A549 (cell line): ENCODE data around the gene HCN3. TPM values are rescaled to one million over a fixed set of nuclear protein-coding genes. Genes with fewer than 3 reads are reported as not detected.
"Not testable (repeated sequence)": the region's sequence is repeated elsewhere in the genome, so short reads cannot be mapped to it uniquely, and the experiment has no call there.

Source experiments
- ATAC-seq, 2 experiments: fragments of 200-7000 bp in 1 of 2; fragments of >200 bp in 1 of 2; cut with Nextera tagmentation in 1 of 2; cut with Tn5 transposase in 1 of 2; 3 replicates each; pipeline versions ENCODE4 v1.8.0 to v1.9.1; 2018 to 2020; ENCODE audit warnings: mild to moderate bottlenecking in 1 of 2, moderate library complexity in 1 of 2
- CTCF ChIA-PET: fragments of 300-600 bp; sonication (Branson Sonifier 250); formaldehyde crosslinking; extraction: SDS; loops from one replicate; lab custom pipeline; 2021; ENCODE audit warnings: antibody characterized with exemption, inconsistent platforms; lab: Yijun Ruan, JAX
- POLR2A ChIA-PET: fragments of 350-600 bp; formaldehyde crosslinking; extraction: SDS; loops from one replicate; lab custom pipeline; 2021; ENCODE audit warnings: antibody characterized with exemption, inconsistent platforms; lab: Yijun Ruan, JAX
- DNase-seq, 2 experiments: peaks; one replicate each; pipeline versions ENCODE4 v3.0.0 to v3.0.0-alpha.2; 2011 to 2016; ENCODE audit warnings: low read depth in 1 of 2, low spot score in 1 of 2
- FAIRE-seq: peaks from 2 replicates; lab custom pipeline; 2011; peaks lifted over from hg19 to GRCh38; lab: Jason Lieb, UNC
- H3K27ac ChIP-seq, 2 experiments: fragments of >200 bp; sonication (Bioruptor Twin); formaldehyde crosslinking; 3 replicates each; pipeline ENCODE4 v1.5.1; 2016 to 2017
- H3K4me1 ChIP-seq: fragments of >200 bp; sonication (Bioruptor Twin); formaldehyde crosslinking; 3 replicates; pipeline ENCODE4 v1.6.1; 2016
- H3K4me2 ChIP-seq: fragments of >200 bp; sonication (Bioruptor Twin); formaldehyde crosslinking; 3 replicates; pipeline ENCODE4 v1.6.1; 2016
- H3K4me3 ChIP-seq: fragments of >200 bp; sonication (Bioruptor Twin); formaldehyde crosslinking; 3 replicates; pipeline ENCODE4 v1.5.1; 2016
- H3K9me3 ChIP-seq: fragments of >200 bp; sonication (Bioruptor Twin); formaldehyde crosslinking; 3 replicates; pipeline ENCODE4 v1.6.1; 2016
- CBX8 ChIP-seq: fragments of 200-600 bp; sonication (generic); IDR thresholded peaks from 2 replicates; pipeline ENCODE4 v1.6.1; 2016
- FOXS1 ChIP-seq: fragments of 250-450 bp; sonication (Bioruptor Pico); IDR thresholded peaks from 2 replicates; pipeline ENCODE4 v1.5.0; 2020; ENCODE audit warnings: mild to moderate bottlenecking, moderate library complexity
- HOXA7 ChIP-seq: fragments of 250-450 bp; sonication (Bioruptor Pico); IDR thresholded peaks from 2 replicates; pipeline ENCODE4 v1.5.0; 2020; ENCODE audit warnings: mild to moderate bottlenecking, moderate library complexity
- HOXB13 ChIP-seq: fragments of 250-450 bp; sonication (Bioruptor Pico); IDR thresholded peaks from 2 replicates; pipeline ENCODE4 v1.5.0; 2020; ENCODE audit warnings: low read depth, mild to moderate bottlenecking, moderate library complexity
- HOXB5 ChIP-seq: fragments of 250-450 bp; sonication (Bioruptor Pico); IDR thresholded peaks from 2 replicates; pipeline ENCODE4 v1.5.0; 2020; ENCODE audit warnings: mild to moderate bottlenecking, moderate library complexity
- JUN ChIP-seq, 2 experiments: fragments of >200 bp; sonication (Bioruptor Twin); formaldehyde crosslinking; IDR thresholded peaks; 2 replicates in 1 of 2; 3 replicates in 1 of 2; pipeline ENCODE4 v1.6.1; 2016 to 2017
- JUNB ChIP-seq: fragments of >200 bp; sonication (Bioruptor Twin); formaldehyde crosslinking; IDR thresholded peaks from 2 replicates; pipeline ENCODE4 v1.6.1; 2016
- POLR2A ChIP-seq: IDR thresholded peaks from 2 replicates; pipeline ENCODE4 v1.6.1; 2012; ENCODE audit warnings: mild to moderate bottlenecking, low read length
- SREBF2 ChIP-seq: fragments of 450-650 bp; IDR thresholded peaks from 2 replicates; pipeline ENCODE4 v1.6.1; 2014; ENCODE audit warnings: mild to moderate bottlenecking, moderate library complexity
- ZNF302 ChIP-seq: fragments of 250-450 bp; sonication (Bioruptor Pico); IDR thresholded peaks from 2 replicates; pipeline ENCODE4 v1.9.0; 2021; ENCODE audit warnings: inconsistent platforms, mild to moderate bottlenecking, moderate library complexity
- WGBS: methylation state at CpG from one replicate; pipeline ENCODE4 v1.1.6; 2017; ENCODE audit errors: missing lambda C conversion rate; 5-methylcytosine and 5-hydroxymethylcytosine counted together
- polyA plus RNA-seq, 4 experiments: library from polyadenylated mRNA; depleted of rRNA in 3 of 4; stranded (reverse); fragments of >200 nt; fragmentation: RNase III in 1 of 4; extraction: RNeasy Plus Mini Kit Qiagen cat#74134 plus additional on column Dnase treatment in 1 of 4; gene quantifications; 2 replicates in 3 of 4; 3 replicates in 1 of 4; pipeline ENCODE4 v1.2.3, GENCODE V29; 2011 to 2017
- TF ChIP-seq, protein P1 (sequence below): fragments of >200 bp; sonication (Bioruptor Twin); formaldehyde crosslinking; IDR thresholded peaks from 3 replicates; pipeline ENCODE4 v1.6.1; 2016
- TF ChIP-seq, protein P2 (sequence below): fragments of >200 bp; sonication (Bioruptor Twin); formaldehyde crosslinking; IDR thresholded peaks from 3 replicates; pipeline ENCODE4 v1.5.1; 2016
- TF ChIP-seq, protein P3 (sequence below): IDR thresholded peaks from 2 replicates; pipeline ENCODE4 v1.6.1; 2012
- TF ChIP-seq, protein P4 (sequence below): fragments of >200 bp; sonication (Bioruptor Twin); formaldehyde crosslinking; IDR thresholded peaks from 2 replicates; pipeline ENCODE4 v1.6.1; 2016

The HCN3 gene
- polyA plus RNA-seq, 2 of the 4 experiments (the other 2 are of a cell fraction), result 4.1 to 8.1 TPM

DNA sequence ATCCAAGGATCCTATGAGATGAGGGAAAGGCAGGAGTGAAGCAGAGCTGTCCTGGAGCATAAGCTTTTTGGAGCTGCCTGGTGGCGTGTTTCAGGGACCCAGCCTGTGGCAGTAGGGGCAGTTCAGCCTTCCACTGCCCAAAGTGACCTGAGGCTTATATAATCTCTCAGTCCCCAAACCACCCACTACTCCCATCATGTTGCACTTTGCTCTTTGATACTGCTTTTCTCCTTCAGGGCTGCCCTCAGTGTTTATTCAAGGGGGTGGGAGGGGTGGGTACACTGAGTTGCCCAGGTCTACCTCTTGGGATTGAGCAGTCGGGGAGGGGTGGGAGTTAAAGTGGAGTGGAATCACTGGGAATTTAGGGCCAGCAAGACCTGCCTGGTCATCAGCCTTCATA is 9.3 kb downstream of the HCN3 start:
- no peak for FAIRE-seq
- ATAC-seq, result no peak
- Histone ChIP-seq H3K4me2 (no peak overlapping the region), H3K4me3 (no peak overlapping the region), H3K9me3 (no peaks in the 10 kb centered on the region)
- WGBS, result 90% methylated on average over 2 of the region's 2 CpGs
- TF ChIP-seq SREBF2, result no peak
- TF ChIP-seq, all 56 proteins: peak for 0
- no peak overlapping the region for H3K27ac ChIP-seq
- CTCF ChIA-PET, result interaction anchor here (1.4 to 4.0 kb wide), 3 partner anchors 10 to 37 kb away, joined by 4 to 18 read pairs (median 11); no protein-coding TSS in a partner anchor
- POLR2A ChIA-PET, result no interaction called here
- no peaks in the 10 kb centered on the region for H3K4me1 ChIP-seq
- no peak for DNase-seq

DNA sequence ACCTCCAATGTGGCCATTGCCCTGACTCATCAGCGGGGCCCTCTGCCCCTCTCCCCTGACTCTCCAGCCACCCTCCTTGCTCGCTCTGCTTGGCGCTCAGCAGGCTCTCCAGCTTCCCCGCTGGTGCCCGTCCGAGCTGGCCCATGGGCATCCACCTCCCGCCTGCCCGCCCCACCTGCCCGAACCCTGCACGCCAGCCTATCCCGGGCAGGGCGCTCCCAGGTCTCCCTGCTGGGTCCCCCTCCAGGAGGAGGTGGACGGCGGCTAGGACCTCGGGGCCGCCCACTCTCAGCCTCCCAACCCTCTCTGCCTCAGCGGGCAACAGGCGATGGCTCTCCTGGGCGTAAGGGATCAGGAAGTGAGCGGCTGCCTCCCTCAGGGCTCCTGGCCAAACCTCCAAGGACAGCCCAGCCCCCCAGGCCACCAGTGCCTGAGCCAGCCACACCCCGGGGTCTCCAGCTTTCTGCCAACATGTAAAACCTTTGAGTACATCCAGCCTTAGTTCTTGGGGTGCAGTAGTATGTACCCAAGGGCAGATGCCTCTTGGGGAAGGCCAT is 10.8 kb downstream of the HCN3 start:
- no peak overlapping the region for H3K4me2 ChIP-seq
- H3K27ac ChIP-seq, result no peak overlapping the region
- FAIRE-seq (no peak), ATAC-seq (no peak), DNase-seq (no peak)
- TF ChIP-seq, protein P1, sequence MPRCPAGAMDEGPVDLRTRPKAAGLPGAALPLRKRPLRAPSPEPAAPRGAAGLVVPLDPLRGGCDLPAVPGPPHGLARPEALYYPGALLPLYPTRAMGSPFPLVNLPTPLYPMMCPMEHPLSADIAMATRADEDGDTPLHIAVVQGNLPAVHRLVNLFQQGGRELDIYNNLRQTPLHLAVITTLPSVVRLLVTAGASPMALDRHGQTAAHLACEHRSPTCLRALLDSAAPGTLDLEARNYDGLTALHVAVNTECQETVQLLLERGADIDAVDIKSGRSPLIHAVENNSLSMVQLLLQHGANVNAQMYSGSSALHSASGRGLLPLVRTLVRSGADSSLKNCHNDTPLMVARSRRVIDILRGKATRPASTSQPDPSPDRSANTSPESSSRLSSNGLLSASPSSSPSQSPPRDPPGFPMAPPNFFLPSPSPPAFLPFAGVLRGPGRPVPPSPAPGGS, result no peak
- TF ChIP-seq CBX8, result no peak
- no peak for TF ChIP-seq HOXA7 (CRISPR knock-in tag)
- no peak for TF ChIP-seq HOXB13 (CRISPR knock-in tag)
- TF ChIP-seq POLR2A, result no peak
- TF ChIP-seq, protein P2, sequence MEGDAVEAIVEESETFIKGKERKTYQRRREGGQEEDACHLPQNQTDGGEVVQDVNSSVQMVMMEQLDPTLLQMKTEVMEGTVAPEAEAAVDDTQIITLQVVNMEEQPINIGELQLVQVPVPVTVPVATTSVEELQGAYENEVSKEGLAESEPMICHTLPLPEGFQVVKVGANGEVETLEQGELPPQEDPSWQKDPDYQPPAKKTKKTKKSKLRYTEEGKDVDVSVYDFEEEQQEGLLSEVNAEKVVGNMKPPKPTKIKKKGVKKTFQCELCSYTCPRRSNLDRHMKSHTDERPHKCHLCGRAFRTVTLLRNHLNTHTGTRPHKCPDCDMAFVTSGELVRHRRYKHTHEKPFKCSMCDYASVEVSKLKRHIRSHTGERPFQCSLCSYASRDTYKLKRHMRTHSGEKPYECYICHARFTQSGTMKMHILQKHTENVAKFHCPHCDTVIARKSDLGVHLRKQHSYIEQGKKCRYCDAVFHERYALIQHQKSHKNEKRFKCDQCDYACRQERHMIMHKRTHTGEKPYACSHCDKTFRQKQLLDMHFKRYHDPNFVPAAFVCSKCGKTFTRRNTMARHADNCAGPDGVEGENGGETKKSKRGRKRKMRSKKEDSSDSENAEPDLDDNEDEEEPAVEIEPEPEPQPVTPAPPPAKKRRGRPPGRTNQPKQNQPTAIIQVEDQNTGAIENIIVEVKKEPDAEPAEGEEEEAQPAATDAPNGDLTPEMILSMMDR, result no peak
- TF ChIP-seq JUNB, result no peak
- TF ChIP-seq, protein P3, sequence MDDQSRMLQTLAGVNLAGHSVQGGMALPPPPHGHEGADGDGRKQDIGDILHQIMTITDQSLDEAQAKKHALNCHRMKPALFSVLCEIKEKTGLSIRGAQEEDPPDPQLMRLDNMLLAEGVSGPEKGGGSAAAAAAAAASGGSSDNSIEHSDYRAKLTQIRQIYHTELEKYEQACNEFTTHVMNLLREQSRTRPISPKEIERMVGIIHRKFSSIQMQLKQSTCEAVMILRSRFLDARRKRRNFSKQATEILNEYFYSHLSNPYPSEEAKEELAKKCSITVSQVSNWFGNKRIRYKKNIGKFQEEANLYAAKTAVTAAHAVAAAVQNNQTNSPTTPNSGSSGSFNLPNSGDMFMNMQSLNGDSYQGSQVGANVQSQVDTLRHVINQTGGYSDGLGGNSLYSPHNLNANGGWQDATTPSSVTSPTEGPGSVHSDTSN, result no peak
- no peak for TF ChIP-seq ZNF302 (CRISPR knock-in tag)
- no peak for TF ChIP-seq JUN (IDR thresholded peaks at IDR 0.05)
- TF ChIP-seq, protein P4, sequence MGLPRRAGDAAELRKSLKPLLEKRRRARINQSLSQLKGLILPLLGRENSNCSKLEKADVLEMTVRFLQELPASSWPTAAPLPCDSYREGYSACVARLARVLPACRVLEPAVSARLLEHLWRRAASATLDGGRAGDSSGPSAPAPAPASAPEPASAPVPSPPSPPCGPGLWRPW, result no peak
- TF ChIP-seq HOXB5 (CRISPR knock-in tag), result no peak
- H3K4me3 ChIP-seq, result no peak overlapping the region
- H3K9me3 ChIP-seq, result no peaks in the 10 kb centered on the region
- WGBS, result 97% methylated on average over 19 of the region's 21 CpGs
- ChIA-PET POLR2A (no interaction called here), CTCF (interaction anchor here (0.6 to 3.3 kb wide), 2 partner anchors 15 to 36 kb away, joined by 3 to 11 read pairs; partner anchors contain the start of gene CLK2)
- H3K4me1 ChIP-seq, result no peaks in the 10 kb centered on the region

DNA sequence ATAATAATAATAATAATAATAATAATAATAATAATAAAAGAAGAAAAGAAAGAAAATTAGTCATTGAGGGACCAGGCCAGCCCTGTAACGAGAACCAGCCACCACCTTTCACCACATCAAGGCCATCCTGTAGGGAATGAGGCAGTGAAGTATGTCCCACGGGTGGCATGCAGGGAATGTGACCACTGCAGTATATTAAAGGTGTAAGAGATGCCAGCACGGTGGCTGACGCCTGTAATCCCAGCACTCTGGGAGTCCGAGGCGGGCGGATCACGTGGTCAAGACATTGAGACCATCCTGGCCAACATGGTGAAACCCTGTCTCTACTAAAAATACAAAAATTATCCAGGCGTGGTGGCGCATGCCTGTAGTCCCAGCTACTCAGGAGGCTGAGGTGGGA is 13.7 kb downstream of the HCN3 start:
- POLR2A ChIA-PET, DNase-seq, H3K4me3 ChIP-seq, FAIRE-seq, ATAC-seq, H3K9me3 ChIP-seq, H3K4me2 ChIP-seq, H3K27ac ChIP-seq, H3K4me1 ChIP-seq: not testable (repeated sequence)
- WGBS, result 77% methylated on average over 10 of the region's 10 CpGs
- CTCF ChIA-PET, result interaction anchor here (0.8 to 3.2 kb wide), 2 partner anchors 12 kb away, joined by 3 to 17 read pairs; no protein-coding TSS in a partner anchor

DNA sequence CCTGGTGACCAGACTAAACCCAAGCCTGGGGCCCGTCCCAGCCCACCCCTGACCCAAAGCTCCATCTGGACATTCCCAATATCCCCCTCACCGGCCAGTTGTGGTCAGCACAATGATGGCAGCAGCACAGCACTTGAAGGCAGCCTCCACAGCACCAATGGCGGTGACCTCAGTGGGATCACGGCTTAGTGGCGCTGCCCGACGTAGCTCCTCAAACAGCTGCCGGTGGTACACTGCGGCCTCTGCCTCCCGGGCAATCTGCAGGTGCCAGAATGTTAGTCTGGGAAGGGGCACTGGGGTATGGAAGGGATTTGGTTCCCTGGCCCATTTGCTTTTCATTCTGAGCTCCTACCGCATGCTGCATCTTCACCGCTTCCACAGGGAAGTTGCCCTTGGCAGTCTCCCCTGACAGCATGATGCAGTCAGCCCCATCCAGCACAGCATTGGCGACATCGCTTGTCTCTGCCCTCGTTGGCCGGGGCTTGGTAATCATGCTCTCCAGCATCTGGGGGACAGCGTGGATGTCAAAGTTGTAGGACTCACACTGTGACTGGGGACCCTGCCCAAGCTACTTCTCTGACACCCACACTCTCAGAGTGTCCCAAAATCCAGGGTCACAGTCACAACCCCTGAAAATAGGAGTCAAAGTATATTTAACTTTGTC is 16.0 kb downstream of the HCN3 start:
- 88% methylated on average over 16 of the region's 17 CpGs for WGBS
- Histone ChIP-seq H3K4me2 (no peak overlapping the region), H3K27ac (no peak overlapping the region), H3K9me3 (no peaks in the 10 kb centered on the region), H3K4me1 (no peaks in the 10 kb centered on the region), H3K4me3 (no peak overlapping the region)
- POLR2A ChIA-PET, result no interaction called here
- CTCF ChIA-PET, result interaction anchor here (0.6 to 3.2 kb wide), 8 partner anchors 10 to 113 kb away, joined by 3 to 17 read pairs (median 4); no protein-coding TSS in a partner anchor
- FAIRE-seq (no peak), ATAC-seq (peak in 1 of 2 experiments; percentile 7; a peak in 1 of 6 replicates), DNase-seq (no peak)
- no peak for TF ChIP-seq FOXS1 (CRISPR knock-in tag)
- TF ChIP-seq, protein P2, result no peak
